SK-N-SH (cell line): ENCODE results near the gene OXCT1. TPM values are rescaled to one million over a fixed set of nuclear protein-coding genes. Genes with fewer than 3 reads are reported as not detected.

ENCODE experiments used
- CTCF ChIA-PET: fragments of 300-600, 350-600 bp; formaldehyde crosslinking; extraction: SDS; loops from one replicate; lab custom pipeline; 2021; lab: Yijun Ruan, JAX
- POLR2A ChIA-PET: fragments of 350-600 bp; sonication (Branson Sonifier 250); formaldehyde crosslinking; extraction: SDS; loops from one replicate; lab custom pipeline; 2020; ENCODE audit warnings: antibody characterized with exemption, inconsistent platforms; lab: Yijun Ruan, JAX
- DNase-seq: peaks from one replicate; pipeline ENCODE4 v3.0.0; 2012
- H2AFZ ChIP-seq: fragments of 200-600 bp; sonication (generic); 2 replicates; pipeline ENCODE4 v1.8.1; 2016; ENCODE audit warnings: antibody characterized with exemption, mild to moderate bottlenecking, low read depth
- H3F3A ChIP-seq: fragments of 200-600 bp; sonication (generic); replicated peaks from 2 replicates; pipeline ENCODE3; 2016; ENCODE audit warnings: antibody characterized with exemption, mild to moderate bottlenecking; ENCODE audit not compliant: insufficient read depth
- H3K27ac ChIP-seq, 2 experiments: fragments of 200-500 bp in 1 of 2; fragments of 200-600 bp in 1 of 2; sonication (Bioruptor generic) in 1 of 2; sonication (generic), shearing (Covaris generic) in 1 of 2; 2 replicates each; pipeline versions ENCODE4 v1.5.1 to v1.6.1; 2014 to 2016; ENCODE audit warnings: low read depth in 2 of 2, inconsistent platforms in 1 of 2, low read length in 1 of 2, mild to moderate bottlenecking in 1 of 2, mixed read lengths in 1 of 2
- H3K27me3 ChIP-seq: fragments of 200-600 bp; sonication (generic), shearing (Covaris generic); 2 replicates; pipeline ENCODE4 v1.6.1; 2016; ENCODE audit warnings: mixed run types; ENCODE audit not compliant: insufficient read depth
- H3K36me3 ChIP-seq, 2 experiments: fragments of 200-500 bp in 1 of 2; fragments of 200-600 bp in 1 of 2; sonication (Bioruptor generic) in 1 of 2; sonication (generic) in 1 of 2; replicated peaks in 1 of 2; 2 replicates each; pipeline versions ENCODE3 to v1.5.1; 2014 to 2016; ENCODE audit warnings: low read length in 1 of 2, mild to moderate bottlenecking in 1 of 2; ENCODE audit not compliant: insufficient read depth in 2 of 2, control insufficient read depth in 1 of 2
- H3K4me1 ChIP-seq, 2 experiments: fragments of 200-500 bp in 1 of 2; fragments of 200-600 bp in 1 of 2; sonication (Bioruptor generic) in 1 of 2; sonication (generic), shearing (Covaris generic) in 1 of 2; 2 replicates each; pipeline versions ENCODE4 v1.5.1 to v1.6.1; 2014 to 2016; ENCODE audit warnings: low read depth in 1 of 2, low read length in 1 of 2, mixed run types in 1 of 2; ENCODE audit not compliant: insufficient read depth in 2 of 2, control insufficient read depth in 1 of 2
- H3K4me2 ChIP-seq: fragments of 200-600 bp; sonication (generic), shearing (Covaris generic); 2 replicates; pipeline ENCODE4 v1.6.1; 2017; ENCODE audit warnings: mixed run types
- H3K4me3 ChIP-seq, 2 experiments: fragments of 200-500 bp in 1 of 2; fragments of 200-600 bp in 1 of 2; sonication (Bioruptor generic) in 1 of 2; sonication (generic), shearing (Covaris generic) in 1 of 2; 2 replicates each; pipeline versions ENCODE4 v1.5.1 to v1.8.1; 2014 to 2016; ENCODE audit warnings: low read depth in 2 of 2, inconsistent platforms in 1 of 2, low read length in 1 of 2, mild to moderate bottlenecking in 1 of 2, mixed read lengths in 1 of 2, moderate library complexity in 1 of 2
- H3K79me2 ChIP-seq: fragments of 200-600 bp; sonication (generic); 2 replicates; pipeline ENCODE4 v1.8.1; 2017; ENCODE audit warnings: mild to moderate bottlenecking; ENCODE audit not compliant: insufficient read depth
- H3K9ac ChIP-seq: fragments of 200-600 bp; sonication (generic); 2 replicates; pipeline ENCODE4 v1.6.1; 2017; ENCODE audit warnings: mixed run types
- H3K9me2 ChIP-seq: fragments of 200-600 bp; sonication (generic); 2 replicates; pipeline ENCODE4 v1.6.1; 2017; ENCODE audit warnings: mixed run types
- H3K9me3 ChIP-seq: fragments of 200-600 bp; sonication (generic); 2 replicates; pipeline ENCODE4 v1.6.1; 2017; ENCODE audit warnings: mixed run types, mild to moderate bottlenecking, moderate library complexity
- H4K20me1 ChIP-seq: fragments of 200-600 bp; sonication (generic); 2 replicates; pipeline ENCODE4 v1.6.1; 2017; ENCODE audit warnings: mild to moderate bottlenecking, mixed run types; ENCODE audit not compliant: insufficient read depth
- ELF1 ChIP-seq: IDR thresholded peaks from 2 replicates; pipeline ENCODE4 v1.4.0; 2012
- EP300 ChIP-seq, 2 experiments: IDR thresholded peaks; 2 replicates each; pipeline versions ENCODE4 v1.4.0 to v1.6.1; 2012; ENCODE audit warnings: borderline replicate concordance in 1 of 2, low read depth in 1 of 2, low read length in 1 of 2
- EZH2phosphoT487 ChIP-seq: fragments of 200-600 bp; sonication (generic); IDR thresholded peaks from 2 replicates; pipeline ENCODE4 v1.6.1; 2017; ENCODE audit warnings: low read depth, mixed run types, mild to moderate bottlenecking, antibody characterized with exemption, moderate library complexity, borderline replicate concordance
- GABPA ChIP-seq: IDR thresholded peaks from 2 replicates; pipeline ENCODE4 v1.4.0; 2012; ENCODE audit warnings: low read depth, mild to moderate bottlenecking
- NFIC ChIP-seq: IDR thresholded peaks from 2 replicates; pipeline ENCODE4 v1.4.0; 2012; ENCODE audit warnings: borderline replicate concordance
- NRF1 ChIP-seq: IDR thresholded peaks from 2 replicates; pipeline ENCODE4 v1.6.1; 2012; ENCODE audit warnings: low read depth, mild to moderate bottlenecking, low read length
- POLR2AphosphoS5 ChIP-seq: IDR thresholded peaks from 2 replicates; pipeline ENCODE4 v1.6.1; 2012; ENCODE audit warnings: low read depth, low read length
- RAD21 ChIP-seq: IDR thresholded peaks from 2 replicates; pipeline ENCODE4 v1.6.1; 2012; ENCODE audit warnings: mild to moderate bottlenecking, low read length
- SIN3A ChIP-seq: IDR thresholded peaks from 2 replicates; pipeline ENCODE4 v1.6.1; 2012; ENCODE audit warnings: low read depth, mild to moderate bottlenecking, low read length, moderate library complexity, borderline replicate concordance
- SMC3 ChIP-seq: IDR thresholded peaks from 2 replicates; pipeline ENCODE4 v1.6.1; 2012; ENCODE audit warnings: low read depth, low read length, improper control_type of control experiment
- TCF12 ChIP-seq: IDR thresholded peaks from 2 replicates; pipeline ENCODE4 v1.4.0; 2012
- WGBS: methylation state at CpG from one replicate; pipeline ENCODE4 v1.1.6; 2017; ENCODE audit warnings: low lambda C conversion rate; 5-methylcytosine and 5-hydroxymethylcytosine counted together
- polyA plus RNA-seq, 3 experiments: library from polyadenylated mRNA; depleted of rRNA; stranded (reverse); fragments of >200 nt; gene quantifications; 2 replicates each; pipeline ENCODE4 v1.2.3, GENCODE V29; 2012
- TF ChIP-seq, protein P1 (sequence below): IDR thresholded peaks from 2 replicates; pipeline ENCODE4 v1.6.1; 2012; ENCODE audit warnings: mild to moderate bottlenecking, low read depth, low read length, moderate library complexity
- TF ChIP-seq, protein P2 (sequence below): IDR thresholded peaks from 2 replicates; pipeline ENCODE4 v1.4.0; 2012; ENCODE audit warnings: low read depth, borderline replicate concordance
- TF ChIP-seq, protein P3 (sequence below): IDR thresholded peaks from 2 replicates; pipeline ENCODE4; 2012
- TF ChIP-seq, protein P4 (sequence below): fragments of 150-350 bp; IDR thresholded peaks from 2 replicates; pipeline ENCODE4 v1.6.1; 2016; ENCODE audit warnings: mild to moderate bottlenecking, low read depth, low read length

Gene OXCT1
- polyA plus RNA-seq, 1 of the 3 experiments (the other 2 are of a cell fraction) = 11.7 TPM

DNA sequence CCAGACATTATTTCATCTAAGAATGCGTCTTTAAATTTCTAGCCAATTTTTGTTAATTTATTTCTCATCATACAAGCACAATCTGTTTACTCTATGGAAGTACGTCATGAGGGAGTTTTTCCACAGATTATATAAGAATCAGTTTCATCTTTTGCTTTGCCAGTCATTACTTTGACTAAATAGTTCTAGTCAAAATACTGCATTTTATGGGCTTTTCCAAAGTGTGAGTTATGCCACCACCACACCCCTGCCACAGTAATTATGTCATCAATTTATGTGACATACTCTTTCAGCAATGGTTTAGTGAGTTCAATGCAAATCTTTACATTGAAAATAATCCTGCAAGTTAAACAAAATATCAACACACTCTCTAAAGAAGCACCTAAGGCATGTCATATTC is 35.9 kb upstream of the OXCT1 start:
- H3K9me2 ChIP-seq = no peaks in the 10 kb centered on the region
- no peaks in the 10 kb centered on the region for H3K27me3 ChIP-seq
- WGBS = 98% methylated on average over 2 of the region's 2 CpGs
- H4K20me1 ChIP-seq = no peaks in the 10 kb centered on the region
- 0 out of 2 replicates have a peak overlapping the region, but pooled peaks have one; percentile 85 for H3K4me2 ChIP-seq
- H3K79me2 ChIP-seq = peaks cover 28% of the 10 kb centered on the region
- no peaks in the 10 kb centered on the region for H3K9me3 ChIP-seq
- H3K36me3 ChIP-seq = peaks cover 47 to 51% of the 10 kb centered on the region in 2 experiments
- no peak overlapping the region for H3K9ac ChIP-seq
- CTCF ChIA-PET = no interaction called here
- H3K4me1 ChIP-seq = peaks cover 8 to 10% of the 10 kb centered on the region in 2 experiments
- TF ChIP-seq SMC3 = no peak
- TF ChIP-seq NFIC = no peak
- TF ChIP-seq, protein P1, sequence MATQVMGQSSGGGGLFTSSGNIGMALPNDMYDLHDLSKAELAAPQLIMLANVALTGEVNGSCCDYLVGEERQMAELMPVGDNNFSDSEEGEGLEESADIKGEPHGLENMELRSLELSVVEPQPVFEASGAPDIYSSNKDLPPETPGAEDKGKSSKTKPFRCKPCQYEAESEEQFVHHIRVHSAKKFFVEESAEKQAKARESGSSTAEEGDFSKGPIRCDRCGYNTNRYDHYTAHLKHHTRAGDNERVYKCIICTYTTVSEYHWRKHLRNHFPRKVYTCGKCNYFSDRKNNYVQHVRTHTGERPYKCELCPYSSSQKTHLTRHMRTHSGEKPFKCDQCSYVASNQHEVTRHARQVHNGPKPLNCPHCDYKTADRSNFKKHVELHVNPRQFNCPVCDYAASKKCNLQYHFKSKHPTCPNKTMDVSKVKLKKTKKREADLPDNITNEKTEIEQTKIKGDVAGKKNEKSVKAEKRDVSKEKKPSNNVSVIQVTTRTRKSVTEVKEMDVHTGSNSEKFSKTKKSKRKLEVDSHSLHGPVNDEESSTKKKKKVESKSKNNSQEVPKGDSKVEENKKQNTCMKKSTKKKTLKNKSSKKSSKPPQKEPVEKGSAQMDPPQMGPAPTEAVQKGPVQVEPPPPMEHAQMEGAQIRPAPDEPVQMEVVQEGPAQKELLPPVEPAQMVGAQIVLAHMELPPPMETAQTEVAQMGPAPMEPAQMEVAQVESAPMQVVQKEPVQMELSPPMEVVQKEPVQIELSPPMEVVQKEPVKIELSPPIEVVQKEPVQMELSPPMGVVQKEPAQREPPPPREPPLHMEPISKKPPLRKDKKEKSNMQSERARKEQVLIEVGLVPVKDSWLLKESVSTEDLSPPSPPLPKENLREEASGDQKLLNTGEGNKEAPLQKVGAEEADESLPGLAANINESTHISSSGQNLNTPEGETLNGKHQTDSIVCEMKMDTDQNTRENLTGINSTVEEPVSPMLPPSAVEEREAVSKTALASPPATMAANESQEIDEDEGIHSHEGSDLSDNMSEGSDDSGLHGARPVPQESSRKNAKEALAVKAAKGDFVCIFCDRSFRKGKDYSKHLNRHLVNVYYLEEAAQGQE = no peak
- TF ChIP-seq NRF1 = no peak
- TF ChIP-seq POLR2AphosphoS5 = no peak
- TF ChIP-seq EP300 (IDR thresholded peaks at IDR 0.05; ENCODE audit: borderline replicate concordance in 1 of 2, low read depth in 1 of 2, low read length in 1 of 2) = no peak
- TF ChIP-seq, all 33 proteins: peak for 0
- POLR2A ChIA-PET = no interaction called here
- H3F3A ChIP-seq = peaks cover 14% of the 10 kb centered on the region
- no peak overlapping the region for H3K27ac ChIP-seq
- H3K4me3 ChIP-seq = no peak overlapping the region
- H2AFZ ChIP-seq = no peak overlapping the region
- no peak for DNase-seq

DNA sequence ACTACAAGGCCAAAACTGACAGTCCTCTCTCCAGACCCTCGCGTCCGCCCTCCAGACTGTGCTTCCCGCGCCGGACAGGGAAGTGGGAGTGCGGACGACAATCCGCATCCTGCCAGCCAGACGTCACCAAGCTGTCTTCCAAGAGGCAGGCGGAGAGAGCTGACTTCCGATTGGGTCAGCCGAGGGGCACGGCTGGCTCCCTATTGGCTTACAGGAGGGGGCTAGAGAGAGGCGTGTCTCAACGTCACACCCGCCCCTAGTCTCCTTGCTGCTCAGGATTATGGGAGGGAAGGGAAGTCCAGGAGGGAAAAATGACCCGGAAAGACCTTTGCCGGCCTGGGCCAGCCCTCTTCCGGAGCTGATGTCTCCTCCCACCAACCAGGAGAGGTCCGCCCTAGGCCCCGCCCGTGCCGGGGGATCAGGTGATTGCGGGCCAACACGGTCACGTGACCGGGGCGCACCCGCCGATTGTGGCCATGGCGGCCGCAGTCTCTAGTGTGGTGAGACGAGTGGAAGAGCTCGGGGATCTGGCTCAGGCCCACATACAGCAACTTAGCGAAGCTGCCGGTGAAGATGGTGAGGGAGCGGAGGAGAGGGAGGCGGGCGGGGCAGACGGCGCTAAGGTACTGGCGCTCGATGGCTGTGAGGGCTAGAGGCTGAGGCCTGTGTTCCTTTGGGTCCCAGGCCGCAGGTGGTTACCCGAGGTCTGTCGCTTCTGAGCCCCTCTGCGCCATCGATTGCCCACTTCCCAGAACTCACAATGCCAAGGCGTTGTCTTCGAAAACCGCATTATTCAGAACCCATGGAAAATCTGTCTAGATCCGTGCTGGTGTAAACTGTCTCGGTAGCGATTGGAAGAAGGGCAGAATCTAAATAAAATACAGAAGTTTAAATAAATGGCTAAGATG is 33.9 kb upstream of the OXCT1 start, which contains the start of gene RIMOC1:
TSS of gene RIMOC1 (plus strand) at position 453 of the 908 bp plus-strand sequence. CDS start at position 477, 24 bp downstream.
- H3K4me1 ChIP-seq = peaks cover 8 to 10% of the 10 kb centered on the region in 2 experiments
- H4K20me1 ChIP-seq = no peaks in the 10 kb centered on the region
- no peaks in the 10 kb centered on the region for H3K27me3 ChIP-seq
- no peaks in the 10 kb centered on the region for H3K9me2 ChIP-seq
- H3K4me2 ChIP-seq = peak within 1 kb of the TSS; percentile 87
- DNase-seq = peak; percentile 95
- peaks cover 27 to 33% of the 10 kb centered on the region in 2 experiments for H3K36me3 ChIP-seq
- peak within 1 kb of the TSS; percentile 95 for H2AFZ ChIP-seq
- CTCF ChIA-PET = interaction anchor here (0.6 to 1.5 kb wide), 3 partner anchors 12 to 153 kb away, joined by 3 to 8 read pairs (median 5); no protein-coding TSS in a partner anchor
- H3K9ac ChIP-seq = peak within 1 kb of the TSS; percentile 90
- H3F3A ChIP-seq = peaks cover 14% of the 10 kb centered on the region
- no peaks in the 10 kb centered on the region for H3K9me3 ChIP-seq
- peak within 1 kb of the TSS; percentile 83 to 98 for H3K4me3 ChIP-seq
- peak within 1 kb of the TSS; percentile 75 to 82 for H3K27ac ChIP-seq
- H3K79me2 ChIP-seq = peaks cover 28% of the 10 kb centered on the region
- under 1% methylated on average over 45 of the region's 55 CpGs for WGBS
- POLR2A ChIA-PET = interaction anchor here (0.8 to 1.6 kb wide), 7 partner anchors 10 to 111 kb away, joined by 3 to 11 read pairs (median 6); partner anchors contain the start of genes FBXO4 and OXCT1
- TF ChIP-seq, protein P2, sequence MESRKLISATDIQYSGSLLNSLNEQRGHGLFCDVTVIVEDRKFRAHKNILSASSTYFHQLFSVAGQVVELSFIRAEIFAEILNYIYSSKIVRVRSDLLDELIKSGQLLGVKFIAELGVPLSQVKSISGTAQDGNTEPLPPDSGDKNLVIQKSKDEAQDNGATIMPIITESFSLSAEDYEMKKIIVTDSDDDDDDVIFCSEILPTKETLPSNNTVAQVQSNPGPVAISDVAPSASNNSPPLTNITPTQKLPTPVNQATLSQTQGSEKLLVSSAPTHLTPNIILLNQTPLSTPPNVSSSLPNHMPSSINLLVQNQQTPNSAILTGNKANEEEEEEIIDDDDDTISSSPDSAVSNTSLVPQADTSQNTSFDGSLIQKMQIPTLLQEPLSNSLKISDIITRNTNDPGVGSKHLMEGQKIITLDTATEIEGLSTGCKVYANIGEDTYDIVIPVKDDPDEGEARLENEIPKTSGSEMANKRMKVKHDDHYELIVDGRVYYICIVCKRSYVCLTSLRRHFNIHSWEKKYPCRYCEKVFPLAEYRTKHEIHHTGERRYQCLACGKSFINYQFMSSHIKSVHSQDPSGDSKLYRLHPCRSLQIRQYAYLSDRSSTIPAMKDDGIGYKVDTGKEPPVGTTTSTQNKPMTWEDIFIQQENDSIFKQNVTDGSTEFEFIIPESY = no peak
- peak; percentile 88 for TF ChIP-seq GABPA
- TF ChIP-seq RAD21 = 0 out of 2 replicates have a peak, but pooled peaks have one; percentile 1
- TF ChIP-seq, protein P3, sequence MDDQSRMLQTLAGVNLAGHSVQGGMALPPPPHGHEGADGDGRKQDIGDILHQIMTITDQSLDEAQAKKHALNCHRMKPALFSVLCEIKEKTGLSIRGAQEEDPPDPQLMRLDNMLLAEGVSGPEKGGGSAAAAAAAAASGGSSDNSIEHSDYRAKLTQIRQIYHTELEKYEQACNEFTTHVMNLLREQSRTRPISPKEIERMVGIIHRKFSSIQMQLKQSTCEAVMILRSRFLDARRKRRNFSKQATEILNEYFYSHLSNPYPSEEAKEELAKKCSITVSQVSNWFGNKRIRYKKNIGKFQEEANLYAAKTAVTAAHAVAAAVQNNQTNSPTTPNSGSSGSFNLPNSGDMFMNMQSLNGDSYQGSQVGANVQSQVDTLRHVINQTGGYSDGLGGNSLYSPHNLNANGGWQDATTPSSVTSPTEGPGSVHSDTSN = peak; percentile 53
- no peak for TF ChIP-seq EZH2phosphoT487
- peak; percentile 77 for TF ChIP-seq ELF1
- no peak for TF ChIP-seq EP300 (IDR thresholded peaks at IDR 0.05; ENCODE audit: borderline replicate concordance in 1 of 2, low read depth in 1 of 2, low read length in 1 of 2)
- TF ChIP-seq, protein P4, sequence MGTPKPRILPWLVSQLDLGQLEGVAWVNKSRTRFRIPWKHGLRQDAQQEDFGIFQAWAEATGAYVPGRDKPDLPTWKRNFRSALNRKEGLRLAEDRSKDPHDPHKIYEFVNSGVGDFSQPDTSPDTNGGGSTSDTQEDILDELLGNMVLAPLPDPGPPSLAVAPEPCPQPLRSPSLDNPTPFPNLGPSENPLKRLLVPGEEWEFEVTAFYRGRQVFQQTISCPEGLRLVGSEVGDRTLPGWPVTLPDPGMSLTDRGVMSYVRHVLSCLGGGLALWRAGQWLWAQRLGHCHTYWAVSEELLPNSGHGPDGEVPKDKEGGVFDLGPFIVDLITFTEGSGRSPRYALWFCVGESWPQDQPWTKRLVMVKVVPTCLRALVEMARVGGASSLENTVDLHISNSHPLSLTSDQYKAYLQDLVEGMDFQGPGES = peak; percentile 42
- TF ChIP-seq SIN3A = peak; percentile 95
- TF ChIP-seq POLR2AphosphoS5 = peak; percentile 53; the same call in 1 of the 2 replicates
- TF ChIP-seq TCF12 = peak; percentile 41; the same call in 1 of the 2 replicates
